Stimulated activated CD4-positive, alpha-beta T cell treated with anti-CD3 and anti-CD28 coated beads, TNF-alpha, amount 100 ng/mL, for 48 hours (primary cell): ENCODE data around the gene MLIP.

Experiments
- DNase-seq, 3 donors: peaks; one replicate each; pipeline ENCODE4 v3.0.0-alpha.2; 2020; ENCODE audit warnings: low read depth in 3 of 3

MLIP gene

GRCh38 chr6:54282186-54282585 is 170.9 kb downstream of the MLIP start:
- no peak for DNase-seq

- DNase-seq = no peak
Measured at GRCh38 chr6:54284161-54284860, 173.1 kb downstream of the MLIP start.

- DNase-seq = no peak
Measured at GRCh38 chr6:54285595-54285994, 174.4 kb downstream of the MLIP start.

- DNase-seq = no peak
Measured at GRCh38 chr6:54286141-54286540, 174.9 kb downstream of the MLIP start.

GRCh38 chr6:54288474-54288873 is 177.2 kb downstream of the MLIP start:
- DNase-seq = no peak

- DNase-seq = no peak
Measured at GRCh38 chr6:54289426-54289825, 178.2 kb downstream of the MLIP start.

GRCh38 chr6:54291146-54291545 is 179.9 kb downstream of the MLIP start:
- no peak for DNase-seq

GRCh38 chr6:54291738-54292137 is 180.5 kb downstream of the MLIP start:
- no peak for DNase-seq

GRCh38 chr6:54294965-54295532 is 183.8 kb downstream of the MLIP start:
- no peak for DNase-seq

- no peak for DNase-seq
Measured at GRCh38 chr6:54299542-54300269, 188.5 kb downstream of the MLIP start.

GRCh38 chr6:54301770-54302169 is 190.5 kb downstream of the MLIP start:
- DNase-seq = no peak

GRCh38 chr6:54307439-54307910 is 196.2 kb downstream of the MLIP start:
- no peak for DNase-seq

GRCh38 chr6:54308289-54308985 is 197.2 kb downstream of the MLIP start, which contains the start of gene TINAG:
Gene TINAG, plus strand, starts transcription at chr6:54308441. Its CDS starts 110 bp downstream, at chr6:54308551.
- DNase-seq = no peak

GRCh38 chr6:54308986-54309315 is 197.7 kb downstream of the MLIP start:
- no peak for DNase-seq

- DNase-seq = no peak
Measured at GRCh38 chr6:54310377-54311152, 199.3 kb downstream of the MLIP start.

GRCh38 chr6:54315656-54316055 is 204.4 kb downstream of the MLIP start:
- DNase-seq = no peak
